Endothelial cell of umbilical vein (primary cell): ENCODE results near the gene MED16. TPM values are rescaled to one million over a fixed set of nuclear protein-coding genes. Genes with fewer than 3 reads are reported as not detected.

ENCODE experiments used
- BruUV-seq: library from RNA; stranded (reverse); fragments of 400-500 nt; replicated peaks from 2 replicates; lab custom pipeline; 2021; lab: Mats Ljungman, UMichigan
- CTCF ChIA-PET: fragments of 300-600, 350-600 bp; sonication (Branson Sonifier 250); formaldehyde crosslinking; loops from one replicate; lab custom pipeline; 2021; ENCODE audit warnings: antibody characterized with exemption, inconsistent platforms; lab: Charles Lee
- POLR2A ChIA-PET: fragments of 300-600, 350-600 bp; sonication (Branson Sonifier 250); formaldehyde crosslinking; loops from one replicate; lab custom pipeline; 2021; ENCODE audit warnings: antibody characterized with exemption, inconsistent platforms; lab: Charles Lee
- DNase-seq: peaks from one replicate; pipeline ENCODE4 v3.0.0-alpha.2; 2011; ENCODE audit warnings: low read depth, low spot score
- FAIRE-seq: peaks from 2 replicates; lab custom pipeline; 2011; peaks lifted over from hg19 to GRCh38; lab: Jason Lieb, UNC
- H2AFZ ChIP-seq: 2 replicates; pipeline ENCODE4 v1.6.0; 2012; ENCODE audit warnings: low read depth, low read length, control low read depth, inconsistent platforms
- H3K27ac ChIP-seq: 2 replicates; pipeline ENCODE4 v1.5.1; 2011; ENCODE audit warnings: low read depth, mild to moderate bottlenecking, control low read depth, low read length, moderate library complexity; ENCODE audit not compliant: insufficient read depth
- H3K27me3 ChIP-seq, 2 experiments: 2 replicates each; pipeline versions ENCODE4 v1.6.0 to v1.6.1; 2011; ENCODE audit warnings: low read length in 2 of 2, mixed read lengths in 1 of 2; ENCODE audit not compliant: control insufficient read depth in 2 of 2, insufficient read depth in 2 of 2
- H3K36me3 ChIP-seq, 2 experiments: 2 replicates in 1 of 2; 3 replicates in 1 of 2; pipeline ENCODE4 v1.5.1; 2011; ENCODE audit warnings: low read length in 2 of 2, mild to moderate bottlenecking in 1 of 2, moderate library complexity in 1 of 2; ENCODE audit not compliant: control insufficient read depth in 2 of 2, insufficient read depth in 2 of 2; ENCODE audit errors: extremely low read depth in 1 of 2
- H3K4me1 ChIP-seq: 3 replicates; pipeline ENCODE4 v1.5.1; 2011; ENCODE audit warnings: mild to moderate bottlenecking, low read length; ENCODE audit not compliant: control insufficient read depth, insufficient read depth; ENCODE audit errors: extremely low read depth
- H3K4me2 ChIP-seq: 2 replicates; pipeline ENCODE4 v1.6.1; 2011; ENCODE audit warnings: low read length, control low read depth, mixed read lengths; ENCODE audit not compliant: insufficient read depth
- H3K4me3 ChIP-seq, 3 experiments: fragments of 200-600 bp in 1 of 3; sonication (generic), shearing (Covaris generic) in 1 of 3; replicated peaks in 1 of 3; 2 replicates each; pipeline ENCODE4 v1.5.1; 2011 to 2016; ENCODE audit warnings: control low read depth in 3 of 3, low read length in 3 of 3, mild to moderate bottlenecking in 2 of 3, inconsistent platforms in 1 of 3, low read depth in 1 of 3, moderate library complexity in 1 of 3; ENCODE audit not compliant: insufficient read depth in 1 of 3
- H3K79me2 ChIP-seq: 2 replicates; pipeline ENCODE4 v1.6.0; 2012; ENCODE audit warnings: low read length, inconsistent platforms; ENCODE audit not compliant: control insufficient read depth, insufficient read depth
- H3K9ac ChIP-seq: replicated peaks from 2 replicates; pipeline ENCODE3; 2011; ENCODE audit warnings: low read length, control low read depth; ENCODE audit not compliant: insufficient read depth; ENCODE audit errors: extremely low read depth
- H3K9me1 ChIP-seq: replicated peaks from 3 replicates; pipeline ENCODE4 v1.6.0; 2011; ENCODE audit warnings: mild to moderate bottlenecking, low read length; ENCODE audit not compliant: control insufficient read depth, insufficient read depth; ENCODE audit errors: extremely low read depth
- H3K9me3 ChIP-seq: replicated peaks from 2 replicates; pipeline ENCODE4 v1.5.1; 2012; ENCODE audit warnings: low read length, inconsistent platforms; ENCODE audit not compliant: control insufficient read depth, insufficient read depth
- H4K20me1 ChIP-seq: replicated peaks from 2 replicates; pipeline ENCODE3; 2011; ENCODE audit warnings: mild to moderate bottlenecking, low read length; ENCODE audit not compliant: control insufficient read depth, insufficient read depth; ENCODE audit errors: extremely low read depth
- EZH2 ChIP-seq: IDR thresholded peaks from 2 replicates; pipeline ENCODE4 v1.6.1; 2012; ENCODE audit warnings: borderline replicate concordance, low read depth, mild to moderate bottlenecking, moderate library complexity, low read length, inconsistent platforms; ENCODE audit not compliant: severe bottlenecking
- FOS ChIP-seq: IDR thresholded peaks from 2 replicates; pipeline ENCODE4 v1.6.1; 2011; ENCODE audit warnings: mild to moderate bottlenecking, low read length, moderate library complexity, borderline replicate concordance; ENCODE audit not compliant: insufficient read depth
- GATA2 ChIP-seq: IDR thresholded peaks from 2 replicates; pipeline ENCODE4 v1.7.0; 2011; ENCODE audit warnings: low read depth, mild to moderate bottlenecking, moderate library complexity, mixed read lengths, low read length; ENCODE audit not compliant: insufficient read length, insufficient read depth
- JUN ChIP-seq: IDR thresholded peaks from 2 replicates; pipeline ENCODE4 v1.6.1; 2011; ENCODE audit warnings: borderline replicate concordance, low read depth; ENCODE audit not compliant: insufficient read length, insufficient read depth
- POLR2A ChIP-seq: IDR thresholded peaks from 2 replicates; pipeline ENCODE4 v1.6.1; 2012; ENCODE audit warnings: low read depth, mild to moderate bottlenecking, control low read depth, low read length
- POLR2AphosphoS5 ChIP-seq: IDR thresholded peaks from 2 replicates; pipeline ENCODE4 v1.6.1; 2012; ENCODE audit warnings: low read depth, mild to moderate bottlenecking, control low read depth, low read length, moderate library complexity; ENCODE audit not compliant: insufficient read depth
- dilution Hi-C: fragments of 300-500 bp; cut with MboI; formaldehyde crosslinking; loops from one replicate; pipeline ENCODE4 v1.15.0; 2019; ENCODE audit warnings: low sequenced_read_pairs; ENCODE audit not compliant: extremely low pct_ligation_motif_present
- intact Hi-C: fragments of 100-400 bp; cut with micrococcal nuclease; formaldehyde crosslinking; loops from one replicate; pipeline ENCODE4 v1.10.0; 2022
- polyA plus RNA-seq, 4 experiments: library from polyadenylated mRNA; depleted of rRNA in 3 of 4; stranded (reverse) in 3 of 4; unstranded in 1 of 4; fragments of >200 nt; gene quantifications; 2 replicates each; pipeline versions ENCODE4 v1.2.1 to v1.2.3, GENCODE V29; 2011 to 2012; ENCODE audit warnings: missing spikeins in 1 of 4
- total RNA-seq: library from RNA; stranded (reverse); gene quantifications from 2 replicates; pipeline ENCODE4 v1.2.3, GENCODE V29; 2021
- TF ChIP-seq, protein P1 (sequence below), 2 donors: IDR thresholded peaks; 1 replicate in 1 of 2; 2 replicates in 1 of 2; pipeline ENCODE4 v1.5.1; 2011; ENCODE audit warnings: low read length in 2 of 2, mild to moderate bottlenecking in 2 of 2, moderate library complexity in 2 of 2, control low read depth in 1 of 2, inconsistent platforms in 1 of 2, low read depth in 1 of 2; ENCODE audit not compliant: insufficient read depth in 1 of 2; ENCODE audit errors: extremely low read depth in 1 of 2
- TF ChIP-seq, protein P2 (sequence below): IDR thresholded peaks from 2 replicates; pipeline ENCODE4 v1.6.1; 2011; ENCODE audit not compliant: insufficient read depth, insufficient read length

Gene MED16
- total and polyA plus RNA-seq, 2 donors (not counting 3 experiments of a cell fraction or from before 2014, with no cell fraction given): 63.1 to 66.5 TPM

DNA sequence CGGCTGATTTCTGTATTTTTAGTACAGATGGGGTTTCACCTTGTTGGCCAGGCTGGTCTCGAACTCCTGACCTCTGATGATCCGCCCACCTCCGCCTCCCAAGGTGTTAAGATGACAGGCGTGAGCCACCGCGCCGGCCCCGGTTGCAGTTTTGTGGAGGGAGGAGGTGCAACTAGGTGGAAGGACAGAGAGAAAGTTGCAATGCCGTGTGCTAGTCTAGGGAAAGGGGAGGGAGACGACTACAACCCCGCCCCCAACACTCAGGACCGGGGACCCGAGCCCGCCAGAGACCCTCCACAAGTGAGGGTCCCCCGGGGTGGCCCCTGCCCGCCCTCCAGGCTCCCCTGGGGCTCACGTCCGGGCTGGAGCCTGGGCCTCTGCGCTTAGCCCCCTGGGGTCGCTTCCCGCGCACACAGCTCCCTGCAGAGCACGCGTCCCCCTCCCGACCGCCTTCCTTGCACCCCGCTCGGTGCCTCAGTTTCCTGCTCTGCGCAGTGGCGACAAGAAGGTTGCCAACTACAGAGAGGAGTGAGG is 31.6 kb upstream of the MED16 start:
- intact Hi-C loops (loop anchor here (1.0 to 5.0 kb wide), 2 partner anchors 58 to 318 kb away; partner anchors contain the start of gene ATP5F1D), dilution Hi-C loops (no loop called here)
- peak overlapping the region; percentile 69 to 95 (median 85) for H3K4me3 ChIP-seq
- no peak overlapping the region for H3K27ac ChIP-seq
- H3K9me1 ChIP-seq: no peaks in the 10 kb centered on the region
- CTCF ChIA-PET: interaction anchor here (1.3 to 3.4 kb wide), 4 partner anchors 14 to 60 kb away, joined by 3 to 46 read pairs (median 6); partner anchors contain the start of gene WDR18
- no peaks in the 10 kb centered on the region for H3K79me2 ChIP-seq
- peaks cover 6% of the 10 kb centered on the region for H3K4me1 ChIP-seq
- no peaks in the 10 kb centered on the region for H4K20me1 ChIP-seq
- FAIRE-seq (no peak), DNase-seq (no peak)
- BruUV-seq: no TSS peak
- H3K36me3 ChIP-seq: no peaks in the 10 kb centered on the region
- H2AFZ ChIP-seq: peak overlapping the region; percentile 95
- no peak overlapping the region for H3K9ac ChIP-seq
- TF ChIP-seq EZH2 (no peak), POLR2A (no peak), POLR2AphosphoS5 (no peak), JUN (no peak), GATA2 (no peak), FOS (no peak)
- TF ChIP-seq, protein P1, sequence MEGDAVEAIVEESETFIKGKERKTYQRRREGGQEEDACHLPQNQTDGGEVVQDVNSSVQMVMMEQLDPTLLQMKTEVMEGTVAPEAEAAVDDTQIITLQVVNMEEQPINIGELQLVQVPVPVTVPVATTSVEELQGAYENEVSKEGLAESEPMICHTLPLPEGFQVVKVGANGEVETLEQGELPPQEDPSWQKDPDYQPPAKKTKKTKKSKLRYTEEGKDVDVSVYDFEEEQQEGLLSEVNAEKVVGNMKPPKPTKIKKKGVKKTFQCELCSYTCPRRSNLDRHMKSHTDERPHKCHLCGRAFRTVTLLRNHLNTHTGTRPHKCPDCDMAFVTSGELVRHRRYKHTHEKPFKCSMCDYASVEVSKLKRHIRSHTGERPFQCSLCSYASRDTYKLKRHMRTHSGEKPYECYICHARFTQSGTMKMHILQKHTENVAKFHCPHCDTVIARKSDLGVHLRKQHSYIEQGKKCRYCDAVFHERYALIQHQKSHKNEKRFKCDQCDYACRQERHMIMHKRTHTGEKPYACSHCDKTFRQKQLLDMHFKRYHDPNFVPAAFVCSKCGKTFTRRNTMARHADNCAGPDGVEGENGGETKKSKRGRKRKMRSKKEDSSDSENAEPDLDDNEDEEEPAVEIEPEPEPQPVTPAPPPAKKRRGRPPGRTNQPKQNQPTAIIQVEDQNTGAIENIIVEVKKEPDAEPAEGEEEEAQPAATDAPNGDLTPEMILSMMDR (IDR thresholded peaks at IDR 0.05; ENCODE audit: extremely low read depth in 1 of 2, insufficient read depth in 1 of 2, low read depth in 1 of 2, low read length in 2 of 2): no peak
- TF ChIP-seq, protein P2, sequence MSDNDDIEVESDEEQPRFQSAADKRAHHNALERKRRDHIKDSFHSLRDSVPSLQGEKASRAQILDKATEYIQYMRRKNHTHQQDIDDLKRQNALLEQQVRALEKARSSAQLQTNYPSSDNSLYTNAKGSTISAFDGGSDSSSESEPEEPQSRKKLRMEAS: no peak
- POLR2A ChIA-PET: no interaction called here
- H3K4me2 ChIP-seq: peak overlapping the region; percentile 70
- peaks cover 9 to 12% of the 10 kb centered on the region in 2 experiments for H3K27me3 ChIP-seq
- no peaks in the 10 kb centered on the region for H3K9me3 ChIP-seq
